Neural cell (in vitro differentiated cells): ENCODE measurements around the gene S1PR1. TPM values are rescaled to one million over a fixed set of nuclear protein-coding genes. Genes with fewer than 3 reads are reported as not detected.

Experiments used
- H2AFZ ChIP-seq: fragments of 200-600, 300-800 bp; sonication (generic), shearing (Covaris generic); 2 replicates; pipeline ENCODE4 v1.6.0; 2014; ENCODE audit warnings: low read depth, mild to moderate bottlenecking, antibody characterized with exemption, low read length, moderate library complexity
- H3F3A ChIP-seq: fragments of 200-600 bp; shearing (Covaris generic); 2 replicates; pipeline ENCODE4 v1.6.1; 2016; ENCODE audit warnings: mild to moderate bottlenecking, moderate library complexity, mixed read lengths, antibody characterized with exemption, low read length; ENCODE audit not compliant: insufficient read depth, poor library complexity, severe bottlenecking
- H3K27ac ChIP-seq: fragments of 200-600, 300-800 bp; sonication (generic), shearing (Covaris generic); 2 replicates; pipeline ENCODE4 v1.5.1; 2014; ENCODE audit warnings: mild to moderate bottlenecking, low read length, moderate library complexity
- H3K27me3 ChIP-seq: fragments of 300-800, 200-600 bp; sonication (generic), shearing (Covaris generic); 2 replicates; pipeline ENCODE4 v1.6.0; 2014; ENCODE audit warnings: mild to moderate bottlenecking, low read depth, low read length, moderate library complexity; ENCODE audit not compliant: insufficient read depth
- H3K36me3 ChIP-seq: fragments of 300-800, 200-600 bp; sonication (generic), shearing (Covaris generic); 2 replicates; pipeline ENCODE4 v1.5.1; 2014; ENCODE audit warnings: mild to moderate bottlenecking, antibody characterized with exemption, low read length, moderate library complexity; ENCODE audit not compliant: insufficient read depth
- H3K4me2 ChIP-seq: fragments of 300-800, 200-600 bp; sonication (generic), shearing (Covaris generic); 2 replicates; pipeline ENCODE4 v1.6.0; 2014; ENCODE audit warnings: mild to moderate bottlenecking, low read length
- H3K4me3 ChIP-seq: fragments of 300-800, 200-600 bp; sonication (generic), shearing (Covaris generic); 2 replicates; pipeline ENCODE4 v1.5.1; 2014; ENCODE audit warnings: mild to moderate bottlenecking, low read length, moderate library complexity
- H3K79me2 ChIP-seq: fragments of 200-600 bp; shearing (Covaris generic); replicated peaks from 2 replicates; pipeline ENCODE4 v1.6.0; 2014; ENCODE audit warnings: mild to moderate bottlenecking, low read length, moderate library complexity; ENCODE audit not compliant: insufficient read depth
- H3K9ac ChIP-seq: fragments of 300-800, 200-600 bp; sonication (generic), shearing (Covaris generic); 2 replicates; pipeline ENCODE4 v1.6.1; 2016; ENCODE audit warnings: mild to moderate bottlenecking, low read length, mixed read lengths
- H3K9me2 ChIP-seq: fragments of 200-600 bp; shearing (Covaris generic); 2 replicates; pipeline ENCODE4 v1.6.1; 2016; ENCODE audit warnings: mild to moderate bottlenecking, low read length, mixed read lengths; ENCODE audit not compliant: insufficient read depth
- H3K9me3 ChIP-seq: fragments of 200-600, 300-800 bp; sonication (generic), shearing (Covaris generic); 2 replicates; pipeline ENCODE4 v1.6.1; 2016; ENCODE audit warnings: mild to moderate bottlenecking, mixed run types, low read length, moderate library complexity, mixed read lengths
- H4K20me1 ChIP-seq: fragments of 200-600 bp; shearing (Covaris generic); 2 replicates; pipeline ENCODE4 v1.6.1; 2016; ENCODE audit warnings: mild to moderate bottlenecking, mixed run types; ENCODE audit not compliant: insufficient read depth
- EZH2 ChIP-seq: fragments of 200-600, 300-800 bp; shearing (Covaris generic), sonication (generic); IDR thresholded peaks from 2 replicates; pipeline ENCODE4 v1.6.1; 2014; ENCODE audit warnings: antibody characterized with exemption, low read length, borderline replicate concordance, mild to moderate bottlenecking; ENCODE audit not compliant: insufficient read depth, poor library complexity, severe bottlenecking
- MXI1 ChIP-seq: fragments of 450-650 bp; conservative IDR thresholded peaks from 2 replicates; pipeline ENCODE4 v1.6.1; 2014; ENCODE audit warnings: antibody characterized with exemption, mild to moderate bottlenecking; ENCODE audit not compliant: poor library complexity, severe bottlenecking
- POLR2AphosphoS5 ChIP-seq: IDR thresholded peaks from 2 replicates; pipeline ENCODE4 v1.6.1; 2012
- RAD21 ChIP-seq: fragments of 450-650 bp; conservative IDR thresholded peaks from 2 replicates; pipeline ENCODE4 v1.6.1; 2014; ENCODE audit warnings: antibody characterized with exemption, mild to moderate bottlenecking, moderate library complexity
- polyA plus RNA-seq: library from polyadenylated mRNA; depleted of rRNA; stranded (reverse); fragments of >200 nt; gene quantifications from 2 replicates; pipeline ENCODE4 v1.2.3, GENCODE V29; 2014
- TF ChIP-seq, protein P1 (sequence below): IDR thresholded peaks from 2 replicates; pipeline ENCODE4 v1.6.1; 2012; ENCODE audit warnings: borderline replicate concordance
- TF ChIP-seq, protein P2 (sequence below): fragments of 450-650 bp; IDR thresholded peaks from 2 replicates; pipeline ENCODE4 v1.5.1; 2014; ENCODE audit warnings: antibody characterized with exemption, mild to moderate bottlenecking, moderate library complexity; ENCODE audit not compliant: poor library complexity, severe bottlenecking

The S1PR1 gene
- polyA plus RNA-seq, 1 donor from 2014 or later: not detected

DNA sequence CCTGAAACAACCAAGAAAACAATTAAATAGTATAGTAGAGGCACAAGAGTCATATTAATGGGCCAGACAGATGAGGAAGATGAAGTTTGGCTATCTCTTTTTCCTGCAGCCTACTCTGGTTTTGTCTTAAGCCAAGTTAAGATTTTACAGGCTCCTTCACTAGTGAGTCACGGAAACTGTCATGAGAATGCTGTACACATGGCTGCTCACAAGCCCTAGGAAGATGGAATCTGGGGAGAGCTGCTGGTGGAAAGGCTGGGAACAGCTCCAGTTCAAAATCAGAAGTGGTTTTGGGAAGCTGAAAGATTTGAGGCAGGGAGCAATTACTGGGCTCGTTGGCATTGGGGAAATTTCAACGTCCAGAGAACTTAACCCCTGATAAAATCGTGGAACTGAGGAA is 46.4 kb upstream of the S1PR1 start:
- Histone ChIP-seq H3K36me3 (no peaks in the 10 kb centered on the region), H3K9ac (no peak overlapping the region), H3K9me3 (no peaks in the 10 kb centered on the region), H3K27me3 (no peaks in the 10 kb centered on the region), H3K4me3 (no peak overlapping the region), H3K4me2 (no peak overlapping the region), H2AFZ (no peak overlapping the region), H3K79me2 (no peaks in the 10 kb centered on the region), H4K20me1 (no peaks in the 10 kb centered on the region), H3K27ac (no peak overlapping the region), H3F3A (no peaks in the 10 kb centered on the region), H3K9me2 (no peaks in the 10 kb centered on the region)
- TF ChIP-seq, protein P1, sequence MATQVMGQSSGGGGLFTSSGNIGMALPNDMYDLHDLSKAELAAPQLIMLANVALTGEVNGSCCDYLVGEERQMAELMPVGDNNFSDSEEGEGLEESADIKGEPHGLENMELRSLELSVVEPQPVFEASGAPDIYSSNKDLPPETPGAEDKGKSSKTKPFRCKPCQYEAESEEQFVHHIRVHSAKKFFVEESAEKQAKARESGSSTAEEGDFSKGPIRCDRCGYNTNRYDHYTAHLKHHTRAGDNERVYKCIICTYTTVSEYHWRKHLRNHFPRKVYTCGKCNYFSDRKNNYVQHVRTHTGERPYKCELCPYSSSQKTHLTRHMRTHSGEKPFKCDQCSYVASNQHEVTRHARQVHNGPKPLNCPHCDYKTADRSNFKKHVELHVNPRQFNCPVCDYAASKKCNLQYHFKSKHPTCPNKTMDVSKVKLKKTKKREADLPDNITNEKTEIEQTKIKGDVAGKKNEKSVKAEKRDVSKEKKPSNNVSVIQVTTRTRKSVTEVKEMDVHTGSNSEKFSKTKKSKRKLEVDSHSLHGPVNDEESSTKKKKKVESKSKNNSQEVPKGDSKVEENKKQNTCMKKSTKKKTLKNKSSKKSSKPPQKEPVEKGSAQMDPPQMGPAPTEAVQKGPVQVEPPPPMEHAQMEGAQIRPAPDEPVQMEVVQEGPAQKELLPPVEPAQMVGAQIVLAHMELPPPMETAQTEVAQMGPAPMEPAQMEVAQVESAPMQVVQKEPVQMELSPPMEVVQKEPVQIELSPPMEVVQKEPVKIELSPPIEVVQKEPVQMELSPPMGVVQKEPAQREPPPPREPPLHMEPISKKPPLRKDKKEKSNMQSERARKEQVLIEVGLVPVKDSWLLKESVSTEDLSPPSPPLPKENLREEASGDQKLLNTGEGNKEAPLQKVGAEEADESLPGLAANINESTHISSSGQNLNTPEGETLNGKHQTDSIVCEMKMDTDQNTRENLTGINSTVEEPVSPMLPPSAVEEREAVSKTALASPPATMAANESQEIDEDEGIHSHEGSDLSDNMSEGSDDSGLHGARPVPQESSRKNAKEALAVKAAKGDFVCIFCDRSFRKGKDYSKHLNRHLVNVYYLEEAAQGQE: no peak
- TF ChIP-seq EZH2: no peak
- TF ChIP-seq, protein P2, sequence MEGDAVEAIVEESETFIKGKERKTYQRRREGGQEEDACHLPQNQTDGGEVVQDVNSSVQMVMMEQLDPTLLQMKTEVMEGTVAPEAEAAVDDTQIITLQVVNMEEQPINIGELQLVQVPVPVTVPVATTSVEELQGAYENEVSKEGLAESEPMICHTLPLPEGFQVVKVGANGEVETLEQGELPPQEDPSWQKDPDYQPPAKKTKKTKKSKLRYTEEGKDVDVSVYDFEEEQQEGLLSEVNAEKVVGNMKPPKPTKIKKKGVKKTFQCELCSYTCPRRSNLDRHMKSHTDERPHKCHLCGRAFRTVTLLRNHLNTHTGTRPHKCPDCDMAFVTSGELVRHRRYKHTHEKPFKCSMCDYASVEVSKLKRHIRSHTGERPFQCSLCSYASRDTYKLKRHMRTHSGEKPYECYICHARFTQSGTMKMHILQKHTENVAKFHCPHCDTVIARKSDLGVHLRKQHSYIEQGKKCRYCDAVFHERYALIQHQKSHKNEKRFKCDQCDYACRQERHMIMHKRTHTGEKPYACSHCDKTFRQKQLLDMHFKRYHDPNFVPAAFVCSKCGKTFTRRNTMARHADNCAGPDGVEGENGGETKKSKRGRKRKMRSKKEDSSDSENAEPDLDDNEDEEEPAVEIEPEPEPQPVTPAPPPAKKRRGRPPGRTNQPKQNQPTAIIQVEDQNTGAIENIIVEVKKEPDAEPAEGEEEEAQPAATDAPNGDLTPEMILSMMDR: no peak
- no peak for TF ChIP-seq RAD21
- TF ChIP-seq MXI1: no peak

DNA sequence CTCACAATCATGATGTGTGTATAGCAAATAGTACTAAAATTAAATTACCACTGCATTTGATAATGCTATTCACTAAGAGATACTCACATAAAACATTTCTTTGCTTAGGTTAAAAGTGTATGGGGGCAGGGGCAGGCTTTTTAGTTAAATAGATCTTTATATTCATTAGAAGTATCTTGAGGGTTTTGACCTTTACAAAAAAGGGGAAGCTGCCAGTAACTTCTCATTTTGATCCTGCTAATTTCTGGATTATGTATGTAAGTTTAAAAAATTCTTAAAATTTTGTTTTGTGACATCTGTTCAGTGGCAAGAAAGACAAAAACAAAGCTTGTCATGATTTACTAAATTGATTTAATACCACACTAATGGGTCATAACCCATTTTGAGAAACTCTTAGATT is 45.8 kb upstream of the S1PR1 start:
- Histone ChIP-seq H2AFZ (no peak overlapping the region), H3K9ac (no peak overlapping the region), H3K27ac (no peak overlapping the region), H3K36me3 (no peaks in the 10 kb centered on the region), H3K9me3 (no peaks in the 10 kb centered on the region), H4K20me1 (no peaks in the 10 kb centered on the region), H3K4me2 (no peak overlapping the region), H3K9me2 (no peaks in the 10 kb centered on the region), H3K79me2 (no peaks in the 10 kb centered on the region), H3K27me3 (no peaks in the 10 kb centered on the region), H3K4me3 (no peak overlapping the region), H3F3A (no peaks in the 10 kb centered on the region)
- TF ChIP-seq, protein P1: no peak
- no peak for TF ChIP-seq MXI1
- no peak for TF ChIP-seq POLR2AphosphoS5
